HG02852 (cell line): ENCODE results near the gene CREM.
A peak's percentile ranks its signal among the peaks of the same experiment; 100 is the strongest.

Experiments
- ATAC-seq: cut with Tn5 transposase; IDR thresholded peaks from one replicate; pipeline ENCODE4 v1.9.1; 2021; ENCODE audit warnings: mild to moderate bottlenecking, moderate library complexity; ENCODE audit not compliant: unreplicated experiment

The CREM gene

DNA sequence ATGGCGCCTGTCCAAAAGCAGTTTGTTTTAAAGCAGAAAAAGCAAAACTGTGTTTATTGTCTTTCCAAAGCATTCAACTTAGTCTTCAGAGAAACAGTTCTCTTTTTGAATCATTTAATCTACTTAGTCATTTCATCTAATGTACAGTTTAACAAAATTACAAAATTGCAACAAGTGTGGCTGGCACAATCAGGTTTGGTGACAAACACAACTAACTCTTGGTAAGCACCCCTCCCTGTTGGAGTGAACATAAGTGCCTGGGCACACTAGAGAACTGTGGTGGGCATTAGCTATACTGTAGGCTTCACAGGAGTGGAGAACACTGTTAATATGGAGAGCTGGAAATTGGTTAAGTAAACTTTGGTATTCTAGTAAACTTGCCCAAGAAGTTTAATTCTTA is 6.9 kb downstream of the CREM start:
- no peak for ATAC-seq

DNA sequence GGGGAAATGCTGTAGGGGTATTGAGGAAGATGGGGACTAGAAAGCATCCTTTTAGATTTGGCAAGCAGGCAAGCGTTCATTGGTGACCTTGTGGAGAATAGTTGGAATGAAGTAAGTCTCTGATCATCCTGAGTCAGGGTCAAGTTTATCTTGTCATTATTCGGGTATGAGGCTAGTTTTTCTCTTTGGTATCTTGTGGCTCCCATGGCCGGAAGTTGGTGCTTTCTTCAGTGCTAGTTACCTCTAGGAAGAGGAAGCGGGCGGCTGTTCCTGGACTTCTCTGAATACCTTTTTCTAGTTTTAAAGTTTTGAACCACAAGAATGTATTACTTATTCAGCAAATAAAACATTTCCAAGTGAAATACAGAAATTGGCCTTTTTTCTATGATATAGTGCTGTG is 9.2 kb downstream of the CREM start:
- no peak for ATAC-seq

DNA sequence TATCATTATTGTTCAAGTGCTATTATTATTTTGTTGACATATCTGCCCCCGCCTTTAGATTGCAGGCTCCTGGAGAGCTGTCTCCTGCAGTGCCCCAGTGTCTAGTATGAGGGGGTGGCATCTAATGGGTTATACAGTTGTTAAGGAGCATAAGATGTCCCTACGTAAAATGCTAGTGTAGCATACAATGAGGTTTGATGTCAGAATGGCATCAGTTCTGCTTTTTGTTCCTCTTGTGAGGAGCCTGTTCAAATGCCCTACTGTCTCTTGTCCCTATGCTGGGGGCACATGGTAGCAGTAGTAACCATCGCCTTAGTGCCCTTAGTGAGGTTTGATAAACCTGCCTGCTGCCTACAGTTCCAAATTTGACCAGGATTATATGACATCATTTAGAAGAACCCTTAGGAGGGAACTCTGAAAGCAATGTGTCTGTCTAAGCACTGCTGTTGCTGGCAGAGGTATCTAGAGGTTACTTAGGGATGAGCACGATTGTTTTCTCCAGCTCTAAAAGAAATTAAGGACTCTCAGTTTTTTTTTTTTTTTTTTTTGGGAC is 9.7 kb downstream of the CREM start:
- peak; percentile 53 for ATAC-seq

DNA sequence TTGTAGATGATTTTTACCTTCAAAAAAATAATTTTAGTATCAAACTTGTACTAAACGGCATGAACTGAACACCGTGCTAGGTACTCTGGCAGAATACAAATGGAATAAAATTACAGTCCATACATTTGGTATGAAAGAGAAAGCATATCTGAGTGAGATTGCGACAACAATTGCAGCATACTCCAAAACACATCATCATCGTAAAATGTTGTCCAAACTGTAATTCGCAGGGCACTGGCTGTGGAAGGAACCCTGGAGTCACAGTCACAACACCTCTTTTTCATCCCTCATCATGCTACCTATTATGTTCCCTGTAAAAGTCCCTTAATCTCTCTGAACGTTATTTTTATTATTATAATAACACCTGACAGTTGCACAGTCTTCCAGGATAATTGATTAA is 13.5 kb downstream of the CREM start:
- no peak for ATAC-seq

DNA sequence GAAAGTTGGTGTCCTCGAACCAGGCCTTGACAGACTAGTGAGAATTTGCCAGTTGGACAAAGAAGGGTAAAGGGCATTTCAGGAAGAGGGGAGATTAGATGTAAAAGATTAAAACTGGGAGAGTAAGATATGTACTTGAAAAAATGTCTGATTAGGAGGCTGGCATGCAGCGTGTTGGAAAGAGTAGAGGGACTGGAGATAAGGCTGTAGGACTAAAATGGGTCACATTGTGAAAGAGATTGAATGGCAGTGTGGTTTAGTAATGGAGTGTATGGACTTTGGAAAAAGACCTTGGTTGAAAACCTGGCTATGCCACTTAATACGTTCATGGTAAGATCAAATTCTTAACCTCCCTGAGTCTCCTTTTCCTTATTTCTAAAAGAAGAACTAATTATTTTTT is 14.1 kb downstream of the CREM start:
- no peak for ATAC-seq

DNA sequence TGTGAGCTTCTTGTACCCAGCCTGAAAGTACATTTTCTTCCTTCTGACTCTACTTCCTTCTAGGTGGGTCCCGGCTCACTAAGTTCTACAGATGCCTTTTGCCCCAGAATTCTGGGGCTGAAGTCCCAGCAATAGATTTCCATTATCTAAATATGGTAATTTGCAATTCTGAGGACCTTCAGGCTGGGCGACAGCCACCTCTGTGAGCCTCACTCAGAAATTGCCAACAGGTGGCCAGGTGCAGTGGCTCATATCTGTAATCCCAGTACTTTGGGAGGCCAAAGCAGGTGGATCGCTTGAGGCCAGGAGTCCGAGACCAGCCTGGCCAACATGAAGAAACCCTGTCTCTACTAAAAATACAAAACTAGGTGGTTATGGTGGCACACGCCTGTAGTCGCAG is 23.7 kb downstream of the CREM start:
- ATAC-seq, result no peak

DNA sequence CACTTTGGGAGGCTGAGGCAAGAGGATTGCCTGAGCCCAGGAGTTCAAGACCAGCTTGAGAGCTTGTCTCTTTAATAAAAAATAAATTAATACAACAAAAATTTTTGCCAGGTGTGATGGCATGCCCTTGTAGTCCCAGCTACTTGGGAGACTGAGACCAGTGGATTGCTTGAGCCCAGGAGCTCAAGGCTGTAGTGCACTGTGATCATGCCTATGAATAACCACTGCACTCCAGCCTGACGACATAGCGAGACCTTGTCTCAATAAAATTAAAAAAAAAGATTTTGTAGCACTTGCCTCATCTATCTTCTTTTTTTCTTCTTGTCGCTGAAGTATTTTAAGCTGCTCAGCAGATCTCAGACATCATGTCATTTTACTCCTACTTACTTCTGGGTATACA is 26.3 kb downstream of the CREM start:
- no peak for ATAC-seq

DNA sequence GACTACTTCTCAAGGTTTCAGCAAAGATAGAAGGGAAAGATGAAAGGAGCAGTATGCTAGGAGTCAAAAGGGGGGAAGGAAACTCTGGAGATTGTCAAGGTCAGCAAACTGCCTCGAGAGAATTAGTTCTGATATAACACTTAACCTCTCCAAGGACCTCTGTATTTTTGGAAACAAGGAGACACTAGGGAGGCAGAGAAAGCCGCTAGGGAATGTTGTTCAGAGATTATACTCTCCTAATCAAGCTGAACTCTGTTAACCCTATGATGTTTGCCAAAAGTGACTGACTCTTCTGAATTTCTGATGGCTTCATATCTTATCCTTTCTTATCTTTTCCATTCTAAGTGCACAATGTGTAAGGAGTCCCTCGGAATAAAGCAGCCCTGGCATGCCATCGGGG is 27.1 kb downstream of the CREM start:
- ATAC-seq, result no peak

DNA sequence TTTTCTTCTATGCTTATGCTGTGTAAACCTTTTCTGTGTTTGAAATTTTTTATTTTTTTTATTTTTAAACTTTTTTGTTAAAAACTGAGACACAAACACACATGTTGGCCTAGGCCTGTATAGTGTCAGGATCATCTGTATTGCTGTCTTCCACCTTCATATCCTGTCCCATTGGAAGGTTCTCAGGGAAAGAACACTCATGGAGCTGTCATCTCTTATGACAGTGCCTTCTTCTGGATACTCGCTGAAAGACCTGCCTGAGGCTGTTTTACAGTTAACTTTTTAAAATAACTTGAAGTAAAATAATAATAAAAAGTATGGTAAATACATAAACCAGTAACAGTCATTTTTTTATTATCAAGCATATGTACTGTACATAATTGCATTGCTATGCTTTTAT is 34.1 kb downstream of the CREM start:
- ATAC-seq, result no peak

DNA sequence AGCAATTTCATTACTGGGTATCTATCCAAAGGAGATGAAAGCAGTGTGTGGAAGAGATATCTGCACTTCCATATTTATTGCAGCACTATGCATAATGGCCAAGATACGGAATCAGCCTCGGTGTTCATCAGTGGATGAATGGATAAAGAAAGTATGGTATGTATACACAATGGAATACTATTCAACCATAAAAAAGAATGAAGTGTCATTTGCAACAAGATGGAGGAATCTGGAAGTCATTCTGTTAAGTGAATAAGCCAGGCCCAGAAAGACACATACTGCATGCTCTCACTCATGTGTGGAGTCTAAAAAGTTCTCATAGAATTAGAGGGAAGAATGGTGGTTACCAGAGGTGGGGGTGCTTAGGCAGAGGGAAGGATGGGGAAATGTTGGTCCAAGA is 35.3 kb downstream of the CREM start:
- no peak for ATAC-seq

DNA sequence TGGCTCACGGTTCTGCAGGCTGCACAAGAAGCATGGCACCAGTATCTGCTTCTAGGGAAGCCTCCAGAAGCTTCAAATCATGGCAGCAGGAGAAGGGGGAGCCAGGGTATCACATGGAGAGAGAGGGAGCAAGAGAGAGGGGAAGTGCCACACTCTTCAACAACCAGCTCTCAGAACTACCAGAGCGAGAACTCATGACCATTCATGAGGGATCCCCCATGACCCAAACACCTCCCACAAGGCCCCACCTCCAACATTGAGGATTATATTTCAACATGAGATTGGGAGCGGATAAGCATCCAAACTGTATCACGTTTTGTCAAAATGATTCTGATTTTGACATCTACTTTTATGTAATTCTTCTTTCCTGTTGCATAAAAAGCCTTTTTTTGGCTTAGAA is 38.5 kb downstream of the CREM start:
- no peak for ATAC-seq

DNA sequence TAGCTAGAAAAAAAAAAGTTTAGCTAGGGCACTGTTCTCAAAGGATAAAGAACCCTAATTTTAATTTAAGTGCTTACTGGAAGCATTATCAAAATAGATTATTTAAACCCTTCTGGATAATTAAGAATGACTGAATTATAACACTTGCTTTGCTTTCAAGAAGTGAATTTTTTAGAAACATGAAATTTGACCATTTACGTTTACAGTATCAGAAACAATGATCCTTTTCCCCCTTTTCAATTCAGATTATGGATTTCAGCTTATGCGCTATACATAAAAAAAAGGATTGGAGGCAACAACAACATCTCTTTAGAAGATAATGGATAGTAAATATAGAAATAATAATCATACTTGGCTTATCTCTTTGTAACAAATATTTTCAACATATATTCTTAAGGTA is 39.2 kb downstream of the CREM start:
- ATAC-seq, result no peak

DNA sequence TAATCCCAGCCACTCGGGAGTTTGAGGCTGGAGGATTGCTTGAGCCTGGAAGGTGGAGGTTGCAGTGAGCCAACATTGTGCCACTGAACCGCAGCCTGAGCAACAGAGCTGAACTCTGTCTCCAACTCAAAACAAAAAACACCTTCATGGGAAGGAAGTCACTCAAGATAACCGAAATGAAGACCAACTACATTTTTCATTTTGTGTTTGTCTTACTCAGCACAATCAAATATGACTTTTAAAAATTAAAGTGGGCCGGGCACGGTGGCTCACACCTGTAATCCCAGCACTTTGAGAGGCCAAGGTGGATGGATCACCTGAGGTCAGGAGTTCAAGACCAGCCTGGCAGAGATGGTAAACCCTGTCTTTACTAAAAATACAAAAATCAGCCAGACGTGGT is 40.0 kb downstream of the CREM start:
- no peak for ATAC-seq

DNA sequence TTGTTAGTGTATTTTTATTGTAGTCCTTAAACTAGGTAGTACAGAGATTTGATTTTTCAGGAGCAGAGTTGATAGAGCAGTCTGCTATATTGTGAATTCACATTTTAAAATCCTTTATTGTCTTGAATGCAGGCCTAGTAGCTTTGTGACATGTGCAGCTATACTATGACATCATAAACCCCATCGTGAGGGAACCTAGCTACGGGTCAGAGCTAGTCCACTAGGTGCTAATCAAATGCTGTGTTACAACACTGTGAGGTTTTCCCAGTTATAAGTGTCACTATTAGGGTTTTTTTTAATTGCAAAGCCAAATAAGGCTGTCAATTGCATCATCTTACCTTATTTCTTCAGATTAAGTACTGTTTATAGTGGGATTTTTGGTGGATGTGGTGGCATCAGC is 40.7 kb downstream of the CREM start:
- no peak for ATAC-seq

DNA sequence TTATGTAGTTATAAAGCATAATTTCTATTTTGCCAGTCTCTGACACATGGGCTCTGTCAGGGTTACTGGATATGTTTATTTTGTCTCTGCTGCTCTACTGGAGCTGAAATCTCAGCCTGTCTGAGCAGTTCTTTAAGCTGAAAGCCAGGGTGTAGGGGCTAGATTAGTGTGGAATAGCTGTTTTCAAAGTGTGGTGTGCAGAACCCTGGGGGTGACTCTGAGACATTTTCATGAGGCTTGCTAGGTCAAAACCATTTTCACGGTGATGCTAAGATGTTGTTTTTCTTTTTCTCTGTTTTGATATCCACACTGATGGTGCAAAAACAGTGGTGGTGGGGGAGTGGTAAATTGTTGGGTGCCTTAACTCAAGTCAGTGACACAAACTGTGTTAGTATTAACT is 45.5 kb downstream of the CREM start:
- ATAC-seq, result no peak

DNA sequence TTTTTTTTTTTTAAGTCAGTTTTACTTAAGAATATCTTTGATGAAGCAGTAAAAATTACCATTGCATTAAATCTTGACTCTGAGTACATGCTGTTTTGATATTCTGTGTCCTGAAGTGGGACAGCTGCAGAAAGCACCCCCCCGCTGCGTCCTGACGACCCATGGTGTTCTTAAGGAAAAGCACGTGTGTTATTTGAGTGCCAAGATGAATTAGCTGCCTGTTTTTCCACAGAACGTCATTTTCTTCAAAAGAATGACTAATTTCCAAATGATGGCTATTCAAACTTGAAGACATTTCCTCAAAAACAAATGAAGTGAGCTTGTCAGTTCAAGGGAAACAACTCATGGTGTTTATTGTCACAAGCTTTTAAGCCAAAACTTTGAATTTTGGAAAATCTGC is 45.9 kb downstream of the CREM start:
- no peak for ATAC-seq

DNA sequence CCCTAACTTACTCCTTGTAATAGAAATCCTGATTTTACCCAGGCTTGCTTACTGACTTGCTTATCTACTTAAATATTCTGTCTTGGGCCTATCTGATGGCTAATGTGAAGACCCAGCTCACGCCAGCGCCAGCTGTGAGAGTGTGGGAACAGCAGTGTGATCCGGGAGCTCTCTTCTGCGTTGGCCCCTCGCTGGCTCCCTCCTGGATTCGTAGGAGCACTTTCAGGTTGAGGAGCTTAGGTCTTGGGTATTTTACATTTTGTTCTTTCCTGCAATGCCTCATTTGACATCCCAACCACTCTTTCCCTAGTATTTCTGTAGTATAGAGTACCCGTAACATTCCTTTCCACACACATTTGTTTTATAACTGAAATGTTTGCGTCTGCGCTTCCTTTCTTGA is 51.7 kb downstream of the CREM start:
- no peak for ATAC-seq

DNA sequence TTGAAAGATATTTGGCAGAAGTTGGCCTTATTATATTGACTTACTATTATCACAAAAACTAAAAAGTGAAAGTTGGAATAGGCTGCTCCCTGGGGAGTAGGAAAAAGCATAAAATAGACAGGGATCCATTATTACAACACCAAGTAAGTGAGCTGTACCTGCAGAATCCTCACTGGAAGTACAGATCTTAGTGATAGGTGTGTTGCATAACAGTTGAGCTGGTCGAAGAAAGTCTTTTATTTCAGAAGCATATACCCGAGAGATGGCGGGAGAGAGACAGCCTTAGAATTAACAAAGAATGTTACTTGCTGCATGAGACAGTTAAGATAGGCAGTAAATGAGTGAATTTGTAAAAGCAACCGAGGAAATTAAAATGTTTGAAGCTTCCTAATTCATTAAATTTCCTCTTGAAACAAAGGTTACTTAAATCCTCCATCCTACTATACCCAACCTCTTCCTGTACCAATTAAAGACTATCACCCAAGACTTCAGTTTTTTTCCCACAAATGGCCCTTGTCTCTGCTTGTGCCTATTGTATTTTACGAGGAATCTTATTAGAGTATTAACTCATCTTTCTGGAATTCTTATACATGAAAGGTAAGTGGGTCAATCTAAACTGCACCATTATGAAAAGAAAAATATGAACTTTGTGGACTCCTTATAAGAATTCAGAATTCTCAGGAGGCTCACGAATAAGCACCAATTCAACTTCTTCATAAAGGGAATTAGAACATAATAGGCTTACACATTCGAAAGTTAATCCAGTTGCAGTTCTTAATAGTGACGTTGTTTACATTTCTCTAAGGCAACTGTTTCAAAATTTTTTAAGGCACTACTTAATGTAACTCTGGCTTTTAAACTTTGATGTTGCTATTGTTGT is 56.2 kb downstream of the CREM start:
- ATAC-seq, result no peak

DNA sequence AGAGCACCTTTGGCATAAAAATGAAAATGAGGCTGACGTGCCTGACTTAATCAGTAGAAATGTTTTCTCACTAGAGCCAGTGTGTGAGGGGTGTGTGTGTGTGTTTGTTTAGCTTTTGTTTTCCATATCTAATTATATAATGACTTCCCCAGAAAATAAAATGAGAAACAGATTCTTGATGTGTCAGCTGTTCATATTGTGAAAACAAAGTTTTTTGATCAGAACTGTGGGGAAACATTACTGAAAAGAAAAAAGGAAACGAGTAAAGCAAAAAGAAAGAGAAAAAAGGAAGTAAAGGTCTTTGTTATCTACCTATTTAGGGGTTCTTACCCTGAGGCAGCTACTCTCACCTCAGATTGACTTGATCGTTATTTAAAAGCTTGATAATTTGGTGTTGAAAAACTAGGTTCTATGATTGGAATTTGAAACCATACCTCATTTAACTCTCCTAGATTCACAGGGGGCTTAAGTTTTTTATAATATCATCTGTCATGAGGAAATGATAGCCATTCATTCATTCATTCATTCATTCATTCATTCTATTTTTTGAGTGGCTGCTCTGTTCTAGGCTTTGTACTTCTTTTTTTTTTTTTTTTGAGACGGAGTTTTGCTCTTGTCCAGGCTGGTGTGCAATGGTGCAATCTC is 58.0 kb downstream of the CREM start:
- ATAC-seq, result peak; percentile 77

DNA sequence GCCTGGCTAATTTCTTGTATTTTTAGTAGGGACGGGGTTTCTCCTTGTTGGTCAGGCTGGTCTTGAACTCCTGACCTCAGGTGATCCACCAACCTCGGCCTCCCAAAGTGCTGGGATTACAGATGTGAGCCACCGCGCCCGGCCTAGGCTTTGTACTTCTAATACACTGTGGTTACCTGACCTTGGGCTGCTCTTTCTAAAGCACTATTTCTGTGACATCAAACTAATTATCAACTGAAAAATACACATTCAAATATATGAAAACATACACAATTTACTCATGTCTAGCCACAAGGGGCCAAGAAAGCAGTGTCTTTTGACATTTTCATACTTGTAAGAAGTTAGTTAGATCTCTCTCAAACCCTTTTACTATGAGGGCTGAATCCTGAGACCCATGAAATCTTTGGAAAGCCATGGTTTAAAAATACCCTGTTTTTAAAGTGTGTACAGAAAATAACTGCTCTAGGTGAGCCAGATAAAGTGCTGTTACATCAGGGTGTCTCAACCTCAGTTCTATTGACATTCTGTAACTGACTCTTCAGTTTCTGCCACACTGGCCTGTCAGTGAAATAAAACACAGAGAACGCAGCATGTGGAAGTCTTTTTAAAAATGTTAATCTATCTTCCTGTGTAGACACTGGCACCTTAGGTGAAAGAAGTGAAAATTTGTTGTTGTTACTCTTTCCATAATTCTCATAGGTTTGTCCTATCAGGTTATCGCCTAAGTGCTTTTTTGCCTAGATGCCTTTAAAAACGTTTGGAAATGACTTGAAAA is 58.8 kb downstream of the CREM start:
- peak; percentile 61 for ATAC-seq

DNA sequence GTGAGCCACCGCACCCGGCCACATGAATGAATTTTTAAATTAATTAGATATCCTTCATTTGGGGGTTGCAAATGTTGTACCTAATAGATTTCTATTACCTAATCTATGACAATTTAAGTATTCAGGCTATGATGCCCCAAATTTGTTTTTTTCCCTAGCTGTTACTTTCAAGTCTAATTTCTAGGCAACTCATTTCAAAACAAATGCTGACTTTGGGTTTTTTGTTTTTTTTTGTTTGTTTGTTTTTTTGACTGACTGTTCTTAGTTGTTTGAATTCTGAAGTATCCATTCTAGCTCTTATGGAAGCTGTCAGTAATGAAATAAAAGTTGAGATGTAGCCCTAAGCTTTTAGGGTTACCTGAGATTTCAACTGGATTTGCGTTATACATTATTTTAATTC is 62.3 kb downstream of the CREM start:
- ATAC-seq, result no peak

DNA sequence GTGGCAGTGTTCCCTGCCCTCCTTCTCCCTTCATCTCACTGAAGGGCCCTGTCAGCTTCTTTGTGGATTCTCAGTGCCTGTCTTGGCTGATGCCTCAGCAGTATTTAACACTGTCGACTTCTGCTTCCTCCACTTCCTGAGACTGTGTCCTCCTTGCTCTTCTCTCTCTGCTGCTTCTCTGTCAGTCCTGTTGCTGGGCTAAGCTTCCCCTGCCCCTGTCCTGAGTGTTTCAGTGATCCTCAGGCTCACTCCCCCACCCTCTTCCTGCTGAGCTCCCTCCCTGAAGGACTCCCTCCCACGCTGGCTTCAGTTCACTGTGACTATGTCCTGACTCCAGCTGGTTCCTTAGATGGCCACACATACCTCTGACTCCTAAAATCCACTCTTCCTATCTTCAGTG is 64.9 kb downstream of the CREM start:
- ATAC-seq, result no peak
